Epithelial cell of esophagus (primary cell): ENCODE results near the gene DNAJC7.
A peak's percentile ranks its signal among the peaks of the same experiment; 100 is the strongest.
"Not testable (repeated sequence)": the region's sequence is repeated elsewhere in the genome, so short reads cannot be mapped to it uniquely, and the experiment has no call there.

Experiments used
- DNase-seq: peaks from one replicate; pipeline ENCODE4 v3.0.0; 2010; ENCODE audit warnings: low read depth
- H3K4me3 ChIP-seq: 2 replicates; pipeline ENCODE4 v1.5.1; 2011; ENCODE audit warnings: mild to moderate bottlenecking, low read length, control low read depth
- CTCF ChIP-seq: IDR thresholded peaks from 2 replicates; pipeline ENCODE4 v1.5.1; 2011; ENCODE audit warnings: low read depth, mild to moderate bottlenecking, low read length, control low read depth, inconsistent platforms; ENCODE audit not compliant: insufficient read depth; ENCODE audit errors: missing control alignments

Gene DNAJC7

GRCh38 chr17:42010898-42011516, 6.2 kb downstream of the DNAJC7 start:
- no peak for TF ChIP-seq CTCF
- H3K4me3 ChIP-seq, result no peak overlapping the region
- peak; percentile 59 for DNase-seq

GRCh38 chr17:42010266-42010680, 7.0 kb downstream of the DNAJC7 start:
- peak; percentile 68 for DNase-seq
- H3K4me3 ChIP-seq, result not testable (repeated sequence)

- peak; percentile 31 for DNase-seq
- TF ChIP-seq CTCF, result peak; percentile 20
- no peak overlapping the region for H3K4me3 ChIP-seq
Observed at GRCh38 chr17:42009170-42009569, 8.1 kb downstream of the DNAJC7 start.

GRCh38 chr17:42005166-42005565, 12.1 kb downstream of the DNAJC7 start:
- no peak for DNase-seq
- no peak overlapping the region for H3K4me3 ChIP-seq
- TF ChIP-seq CTCF, result no peak

- no peak for DNase-seq
Observed at GRCh38 chr17:42002792-42003301, 14.4 kb downstream of the DNAJC7 start.

GRCh38 chr17:42002175-42002791, 15.0 kb downstream of the DNAJC7 start:
- TF ChIP-seq CTCF, result no peak
- no peak overlapping the region for H3K4me3 ChIP-seq
- DNase-seq, result no peak

More at GRCh38 chr17:42002792-42003301, 14.4 kb downstream of the DNAJC7 start:
- no peak for TF ChIP-seq CTCF
- no peak overlapping the region for H3K4me3 ChIP-seq

GRCh38 chr17:42001729-42002128, 15.5 kb downstream of the DNAJC7 start:
- TF ChIP-seq CTCF, result no peak
- DNase-seq, result no peak
- H3K4me3 ChIP-seq, result no peak overlapping the region
